Activated naive CD4-positive, alpha-beta T cell treated with anti-CD3 and anti-CD28 coated beads, Interleukin-2, amount 50 U/mL, for 24 hours (primary cell): ENCODE measurements around the gene SLC26A2.
A peak's percentile ranks its signal among the peaks of the same experiment; 100 is the strongest.
"Not testable (repeated sequence)": the region's sequence is repeated elsewhere in the genome, so short reads cannot be mapped to it uniquely, and the experiment has no call there.

ENCODE experiments used
- H3K27ac Mint-ChIP-seq: one replicate; pipeline ENCODE4 v1.8.0; 2021; ENCODE audit warnings: mild to moderate bottlenecking, mixed read lengths
- H3K27me3 Mint-ChIP-seq: one replicate; pipeline ENCODE4 v1.8.0; 2021; ENCODE audit warnings: mixed read lengths
- H3K36me3 Mint-ChIP-seq: one replicate; pipeline ENCODE4 v1.8.0; 2021; ENCODE audit warnings: mixed read lengths
- H3K4me1 Mint-ChIP-seq: one replicate; pipeline ENCODE4 v1.8.0; 2021; ENCODE audit warnings: mixed read lengths
- H3K4me3 Mint-ChIP-seq: one replicate; pipeline ENCODE4 v1.8.0; 2021; ENCODE audit warnings: mild to moderate bottlenecking, mixed read lengths
- H3K9me3 Mint-ChIP-seq: one replicate; pipeline ENCODE4 v1.8.0; 2021; ENCODE audit warnings: mixed read lengths

SLC26A2 gene

DNA sequence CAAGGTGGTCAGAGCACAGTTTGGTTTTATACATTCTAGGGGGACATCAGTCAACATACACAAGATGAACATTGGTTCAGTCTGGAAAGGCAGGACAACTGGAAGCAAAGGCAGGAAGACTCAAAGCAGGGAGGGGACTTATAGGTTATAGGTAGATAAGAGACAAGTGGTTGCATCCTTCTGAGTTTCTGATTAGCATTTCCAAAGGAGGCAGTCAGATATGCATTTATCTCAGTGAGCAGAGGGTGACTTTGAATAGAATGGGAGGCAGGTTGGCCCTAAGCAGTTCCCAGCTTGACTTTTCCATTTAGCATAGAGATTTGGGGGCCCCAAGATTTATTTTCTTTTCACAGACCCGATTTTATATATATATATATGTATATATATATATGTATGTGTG is 67.5 kb downstream of the SLC26A2 start:
- peaks cover 23% of the 10 kb centered on the region for H3K36me3 Mint-ChIP-seq
- H3K27me3 Mint-ChIP-seq, result not testable (repeated sequence)

GRCh38 chr5:150033334-150033733 is 72.8 kb downstream of the SLC26A2 start:
- H3K36me3 Mint-ChIP-seq, result peaks cover 31% of the 10 kb centered on the region
- no peak overlapping the region for H3K27ac Mint-ChIP-seq
- no peaks in the 10 kb centered on the region for H3K4me1 Mint-ChIP-seq
- no peaks in the 10 kb centered on the region for H3K27me3 Mint-ChIP-seq
- no peaks in the 10 kb centered on the region for H3K9me3 Mint-ChIP-seq
- no peak overlapping the region for H3K4me3 Mint-ChIP-seq

More for the DNA sequence above, 67.5 kb downstream of the SLC26A2 start:
- not testable (repeated sequence) for H3K27ac Mint-ChIP-seq, H3K9me3 Mint-ChIP-seq, H3K4me3 Mint-ChIP-seq, H3K4me1 Mint-ChIP-seq

DNA sequence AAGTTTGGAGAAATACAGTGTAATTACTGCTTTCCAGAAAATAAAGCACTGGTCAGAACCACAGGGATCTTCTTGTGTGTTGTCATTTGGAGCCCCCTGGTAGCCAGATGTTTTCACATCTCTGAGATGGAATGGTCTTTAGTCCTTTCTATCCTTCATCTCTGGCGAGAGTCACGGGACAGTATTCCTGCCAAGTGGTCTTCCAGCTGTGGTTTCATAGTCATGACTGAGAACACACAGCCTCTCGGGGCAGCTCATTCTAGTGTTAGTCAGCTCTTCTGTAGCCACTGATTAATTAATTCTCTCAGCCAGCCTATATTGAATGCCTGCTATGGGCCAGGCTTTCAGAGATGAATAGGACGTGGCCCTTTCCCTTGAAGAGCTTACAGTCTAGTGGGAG is 74.1 kb downstream of the SLC26A2 start:
- peak overlapping the region; percentile 17 for H3K27ac Mint-ChIP-seq
- H3K4me1 Mint-ChIP-seq, result no peaks in the 10 kb centered on the region
- H3K36me3 Mint-ChIP-seq, result peaks cover 29% of the 10 kb centered on the region
- no peaks in the 10 kb centered on the region for H3K27me3 Mint-ChIP-seq
- no peak overlapping the region for H3K4me3 Mint-ChIP-seq
- H3K9me3 Mint-ChIP-seq, result no peaks in the 10 kb centered on the region

GRCh38 chr5:150035139-150035895 is 74.8 kb downstream of the SLC26A2 start:
- Mint-ChIP-seq H3K4me1 (no peaks in the 10 kb centered on the region), H3K9me3 (no peaks in the 10 kb centered on the region), H3K4me3 (no peak overlapping the region), H3K27me3 (no peaks in the 10 kb centered on the region), H3K36me3 (peaks cover 29% of the 10 kb centered on the region), H3K27ac (no peak overlapping the region)

DNA sequence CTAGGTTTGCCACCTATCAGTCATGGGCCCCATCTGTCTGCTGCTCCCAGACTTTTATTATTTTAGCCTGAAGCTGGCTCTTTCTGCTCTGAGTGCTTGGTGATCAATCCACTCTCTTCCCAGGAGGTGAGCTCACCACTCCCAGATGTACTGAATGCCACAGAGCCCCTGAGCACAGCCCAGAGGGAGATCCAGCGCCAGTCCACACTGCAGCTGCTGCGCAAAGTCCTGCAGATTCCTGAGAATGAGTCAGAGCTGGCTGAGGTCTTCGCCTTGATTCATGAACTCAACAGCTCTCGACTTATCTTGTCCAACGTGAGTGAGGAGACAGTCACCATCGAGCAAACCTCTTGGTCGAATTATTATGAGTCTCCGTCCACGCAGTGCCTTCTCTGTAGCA is 76.0 kb downstream of the SLC26A2 start:
- Mint-ChIP-seq H3K27me3 (no peaks in the 10 kb centered on the region), H3K36me3 (peaks cover 27% of the 10 kb centered on the region), H3K4me3 (no peak overlapping the region), H3K4me1 (no peaks in the 10 kb centered on the region), H3K27ac (no peak overlapping the region), H3K9me3 (no peaks in the 10 kb centered on the region)
